Stimulated activated naive CD8-positive, alpha-beta T cell treated with anti-CD3 and anti-CD28 coated beads, Interleukin-15, Interleukin-2, amounts not matched to agents 100 ng/mL and 50 ng/mL, for 24 hours (primary cell): Measurements from ENCODE around the gene POLR3GL.

ENCODE experiments used
- H3K27ac Mint-ChIP-seq: one replicate; pipeline ENCODE4 v1.8.0; 2021; ENCODE audit warnings: mild to moderate bottlenecking, mixed read lengths
- H3K27me3 Mint-ChIP-seq: one replicate; pipeline ENCODE4 v1.8.0; 2021; ENCODE audit warnings: mixed read lengths
- H3K36me3 Mint-ChIP-seq: one replicate; pipeline ENCODE4 v1.8.0; 2021; ENCODE audit warnings: low read depth, mixed read lengths
- H3K4me1 Mint-ChIP-seq: one replicate; pipeline ENCODE4 v1.8.0; 2021; ENCODE audit warnings: low read depth, mixed read lengths
- H3K4me3 Mint-ChIP-seq: one replicate; pipeline ENCODE4 v1.8.0; 2021; ENCODE audit warnings: mild to moderate bottlenecking, mixed read lengths
- H3K9me3 Mint-ChIP-seq: one replicate; pipeline ENCODE4 v1.8.0; 2021; ENCODE audit warnings: mixed read lengths

Gene POLR3GL

GRCh38 chr1:145937436-145937835 lies 27.1 kb upstream of the POLR3GL start:
- Mint-ChIP-seq H3K4me1 (peaks cover 15% of the 10 kb centered on the region), H3K36me3 (peaks cover 47% of the 10 kb centered on the region), H3K27me3 (no peaks in the 10 kb centered on the region), H3K4me3 (no peak overlapping the region), H3K9me3 (no peaks in the 10 kb centered on the region), H3K27ac (no peak overlapping the region)

DNA sequence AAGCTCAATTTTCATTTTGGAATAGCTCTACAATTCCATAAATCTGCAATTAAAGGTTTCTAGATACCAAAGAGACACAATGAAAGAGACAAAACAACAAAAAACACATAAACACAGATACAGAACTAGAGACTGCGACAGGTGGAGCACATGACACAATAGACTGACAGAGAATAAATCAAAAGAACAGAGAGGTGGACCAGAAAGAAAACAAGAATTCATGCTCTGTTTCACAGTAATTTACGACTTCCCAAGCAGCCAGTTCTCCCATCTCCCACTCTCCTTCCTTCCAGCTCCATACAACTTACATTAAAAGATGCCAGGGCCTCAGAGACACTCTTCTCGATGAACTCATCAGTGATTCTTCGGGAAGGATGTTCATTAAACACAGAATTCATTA lies 22.1 kb upstream of the POLR3GL start:
- H3K9me3 Mint-ChIP-seq, result no peaks in the 10 kb centered on the region
- peaks cover 46% of the 10 kb centered on the region for H3K36me3 Mint-ChIP-seq
- no peak overlapping the region for H3K4me3 Mint-ChIP-seq
- H3K27me3 Mint-ChIP-seq, result no peaks in the 10 kb centered on the region
- no peak overlapping the region for H3K27ac Mint-ChIP-seq
- no peaks in the 10 kb centered on the region for H3K4me1 Mint-ChIP-seq

- no peak overlapping the region for H3K27ac Mint-ChIP-seq
Measured at GRCh38 chr1:145942871-145943270, 21.6 kb upstream of the POLR3GL start.

GRCh38 chr1:145944532-145944931 lies 20.0 kb upstream of the POLR3GL start:
- no peak overlapping the region for H3K4me3 Mint-ChIP-seq
- H3K4me1 Mint-ChIP-seq, result peaks cover 5% of the 10 kb centered on the region
- H3K27ac Mint-ChIP-seq, result peak overlapping the region; percentile 45
- no peaks in the 10 kb centered on the region for H3K27me3 Mint-ChIP-seq
- H3K36me3 Mint-ChIP-seq, result peaks cover 46% of the 10 kb centered on the region
- no peaks in the 10 kb centered on the region for H3K9me3 Mint-ChIP-seq

More at GRCh38 chr1:145942871-145943270, 21.6 kb upstream of the POLR3GL start:
- Mint-ChIP-seq H3K36me3 (peaks cover 42% of the 10 kb centered on the region), H3K4me3 (no peak overlapping the region), H3K27me3 (no peaks in the 10 kb centered on the region), H3K9me3 (no peaks in the 10 kb centered on the region), H3K4me1 (no peaks in the 10 kb centered on the region)

- no peaks in the 10 kb centered on the region for H3K27me3 Mint-ChIP-seq
- no peak overlapping the region for H3K27ac Mint-ChIP-seq
- peaks cover 20% of the 10 kb centered on the region for H3K4me1 Mint-ChIP-seq
- no peaks in the 10 kb centered on the region for H3K9me3 Mint-ChIP-seq
- H3K4me3 Mint-ChIP-seq, result no peak overlapping the region
- H3K36me3 Mint-ChIP-seq, result peaks cover 48% of the 10 kb centered on the region
Measured at GRCh38 chr1:145946477-145946986, 18.0 kb upstream of the POLR3GL start.

- peaks cover 49% of the 10 kb centered on the region for H3K36me3 Mint-ChIP-seq
- no peaks in the 10 kb centered on the region for H3K27me3 Mint-ChIP-seq
- no peaks in the 10 kb centered on the region for H3K9me3 Mint-ChIP-seq
- H3K4me1 Mint-ChIP-seq, result peaks cover 29% of the 10 kb centered on the region
- no peak overlapping the region for H3K27ac Mint-ChIP-seq
- H3K4me3 Mint-ChIP-seq, result no peak overlapping the region
Measured at GRCh38 chr1:145947551-145947950, 16.9 kb upstream of the POLR3GL start.

GRCh38 chr1:145949219-145949618 lies 15.3 kb upstream of the POLR3GL start:
- H3K27ac Mint-ChIP-seq, result no peak overlapping the region
- no peak overlapping the region for H3K4me3 Mint-ChIP-seq
- H3K36me3 Mint-ChIP-seq, result peaks cover 38% of the 10 kb centered on the region
- H3K9me3 Mint-ChIP-seq, result no peaks in the 10 kb centered on the region
- H3K4me1 Mint-ChIP-seq, result peaks cover 34% of the 10 kb centered on the region
- H3K27me3 Mint-ChIP-seq, result no peaks in the 10 kb centered on the region

GRCh38 chr1:145951526-145951925 lies 13.0 kb upstream of the POLR3GL start:
- Mint-ChIP-seq H3K27ac (no peak overlapping the region), H3K27me3 (no peaks in the 10 kb centered on the region), H3K4me3 (no peak overlapping the region), H3K4me1 (peaks cover 57% of the 10 kb centered on the region), H3K9me3 (no peaks in the 10 kb centered on the region), H3K36me3 (peaks cover 35% of the 10 kb centered on the region)

GRCh38 chr1:145952903-145953302 lies 11.6 kb upstream of the POLR3GL start:
- Mint-ChIP-seq H3K9me3 (no peaks in the 10 kb centered on the region), H3K27me3 (no peaks in the 10 kb centered on the region), H3K27ac (no peak overlapping the region), H3K4me1 (peaks cover 61% of the 10 kb centered on the region), H3K4me3 (no peak overlapping the region), H3K36me3 (peaks cover 26% of the 10 kb centered on the region)

DNA sequence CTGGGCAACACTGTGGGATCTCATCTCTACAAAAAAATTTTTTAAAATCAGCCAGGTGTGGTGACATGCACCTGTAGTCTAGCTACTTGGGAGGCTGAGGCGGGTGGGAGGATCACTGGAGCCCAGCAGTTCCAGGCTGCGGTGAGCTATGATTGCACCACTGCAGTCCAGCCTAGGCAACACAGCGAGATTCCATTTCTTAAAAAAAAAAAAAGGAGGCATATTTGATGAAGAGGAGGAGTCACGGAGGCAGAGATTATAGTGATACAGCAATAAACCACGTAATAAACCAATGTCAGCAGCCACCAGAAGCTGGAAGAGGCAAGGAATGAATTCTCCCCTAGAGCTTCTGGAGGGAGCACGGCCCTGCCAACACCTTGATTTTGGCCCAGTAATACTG lies 10.6 kb upstream of the POLR3GL start:
- Mint-ChIP-seq H3K36me3 (peaks cover 26% of the 10 kb centered on the region), H3K27me3 (no peaks in the 10 kb centered on the region), H3K4me1 (peaks cover 70% of the 10 kb centered on the region), H3K4me3 (no peak overlapping the region), H3K9me3 (no peaks in the 10 kb centered on the region), H3K27ac (no peak overlapping the region)

DNA sequence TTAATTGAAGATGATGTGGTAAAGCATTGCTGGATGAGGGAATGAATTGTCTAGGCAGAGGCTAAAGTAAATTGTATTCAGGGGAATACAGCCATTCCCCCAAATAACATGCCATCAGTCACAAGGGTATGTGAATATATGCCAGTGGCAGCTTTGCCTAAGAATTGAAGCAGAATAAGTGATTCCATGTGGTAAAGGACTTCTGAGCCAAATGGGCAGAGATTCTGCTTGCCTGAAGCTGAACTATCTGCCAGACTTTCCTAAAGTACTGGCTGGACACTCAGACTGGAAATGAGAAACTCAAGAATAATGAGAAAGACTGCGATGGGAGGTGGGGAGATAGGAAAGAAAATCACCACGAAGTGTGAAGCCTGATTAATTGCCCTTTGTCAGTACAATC lies 9.1 kb upstream of the POLR3GL start:
- H3K27ac Mint-ChIP-seq, result no peak overlapping the region
- peaks cover 74% of the 10 kb centered on the region for H3K4me1 Mint-ChIP-seq

DNA sequence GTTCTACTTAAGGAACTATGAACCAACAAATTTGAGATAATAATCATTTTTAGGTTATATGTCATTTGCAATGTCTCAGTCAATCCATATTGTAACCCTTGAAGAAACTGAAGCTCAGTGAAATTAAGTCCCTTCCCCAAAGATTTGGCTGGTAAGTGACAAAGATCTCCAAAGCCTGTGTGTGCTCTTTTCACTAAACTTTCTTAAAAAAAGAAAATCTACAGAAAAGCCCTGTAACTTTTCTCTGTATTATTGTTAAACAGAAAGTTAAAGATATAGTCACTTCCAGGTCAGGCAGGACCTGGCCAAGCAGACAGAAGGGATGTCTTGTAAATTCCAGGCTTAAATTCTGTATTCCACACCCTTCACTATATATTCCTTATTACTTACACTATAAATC lies 8.1 kb upstream of the POLR3GL start:
- H3K9me3 Mint-ChIP-seq, result no peaks in the 10 kb centered on the region
- peaks cover 70% of the 10 kb centered on the region for H3K4me1 Mint-ChIP-seq
- peaks cover 14% of the 10 kb centered on the region for H3K36me3 Mint-ChIP-seq
- H3K27ac Mint-ChIP-seq, result peak overlapping the region; percentile 77
- no peaks in the 10 kb centered on the region for H3K27me3 Mint-ChIP-seq
- peak overlapping the region; percentile 87 for H3K4me3 Mint-ChIP-seq

More for the DNA sequence above, 9.1 kb upstream of the POLR3GL start:
- H3K4me3 Mint-ChIP-seq, result peak overlapping the region; percentile 87
- peaks cover 17% of the 10 kb centered on the region for H3K36me3 Mint-ChIP-seq
- H3K9me3 Mint-ChIP-seq, result no peaks in the 10 kb centered on the region
- H3K27me3 Mint-ChIP-seq, result no peaks in the 10 kb centered on the region

GRCh38 chr1:145956781-145957442 lies 7.6 kb upstream of the POLR3GL start:
- peak overlapping the region; percentile 87 for H3K4me3 Mint-ChIP-seq
- peaks cover 64% of the 10 kb centered on the region for H3K4me1 Mint-ChIP-seq
- H3K27ac Mint-ChIP-seq, result peak overlapping the region; percentile 77
- peaks cover 8% of the 10 kb centered on the region for H3K36me3 Mint-ChIP-seq
- no peaks in the 10 kb centered on the region for H3K9me3 Mint-ChIP-seq
- H3K27me3 Mint-ChIP-seq, result no peaks in the 10 kb centered on the region

DNA sequence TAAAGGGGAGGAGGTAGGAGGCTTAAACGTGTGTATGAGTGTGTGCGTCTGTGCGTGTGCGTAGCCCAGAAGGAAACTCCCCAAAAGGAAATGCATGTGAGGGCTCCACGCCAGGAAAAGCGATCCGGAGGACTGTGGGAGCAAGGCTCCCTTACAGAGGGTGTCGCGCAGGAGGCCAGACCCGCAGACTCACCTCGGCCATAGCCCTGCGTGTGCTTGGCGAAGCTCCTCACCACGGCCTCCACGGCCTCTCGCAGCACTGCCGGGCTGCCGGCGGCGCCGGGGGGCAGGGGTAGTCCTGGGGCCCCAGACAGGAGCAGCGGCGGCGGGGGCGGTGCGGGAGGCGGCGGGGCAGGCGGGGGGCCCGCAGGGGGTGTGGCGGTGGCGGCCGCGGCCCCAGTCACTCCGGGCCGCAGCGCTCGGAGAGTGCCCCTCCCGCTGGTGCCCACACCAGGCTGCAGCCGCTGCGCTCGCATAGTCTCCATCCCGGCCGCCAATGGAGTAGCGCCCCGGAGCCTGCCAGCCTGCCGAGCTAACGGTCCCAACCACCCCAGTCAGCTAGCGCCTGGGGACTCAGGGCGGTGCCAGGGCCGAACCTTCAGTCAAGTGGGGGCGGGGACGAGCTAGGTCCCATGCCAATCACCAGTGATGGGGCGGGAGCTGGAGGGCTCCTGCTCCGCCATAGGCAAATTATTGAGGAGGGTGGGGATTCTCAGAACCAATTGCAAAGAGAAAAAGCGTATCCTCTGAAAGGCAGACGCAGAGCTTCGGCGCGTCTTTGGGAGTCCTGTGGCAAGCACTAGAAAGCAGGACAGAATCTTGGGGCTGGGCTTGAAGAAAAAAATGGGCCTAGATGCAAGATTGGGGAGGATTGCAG lies 6.8 kb upstream of the POLR3GL start, which contains the start of gene LIX1L:
Gene LIX1L (minus strand): TSS at position 575 of the 877 bp plus-strand sequence. CDS start 90 bp downstream, at position 485.
- H3K4me3 Mint-ChIP-seq, result peak within 1 kb of the TSS; percentile 87
- H3K27ac Mint-ChIP-seq, result peak within 1 kb of the TSS; percentile 82
- peaks cover 4% of the 10 kb centered on the region for H3K36me3 Mint-ChIP-seq
- no peaks in the 10 kb centered on the region for H3K27me3 Mint-ChIP-seq
- H3K9me3 Mint-ChIP-seq, result no peaks in the 10 kb centered on the region
- H3K4me1 Mint-ChIP-seq, result peaks cover 60% of the 10 kb centered on the region

GRCh38 chr1:145958734-145959133 lies 5.8 kb upstream of the POLR3GL start:
- Mint-ChIP-seq H3K27ac (no peak overlapping the region), H3K4me3 (peak overlapping the region; percentile 31), H3K4me1 (peaks cover 70% of the 10 kb centered on the region), H3K36me3 (peaks cover 4% of the 10 kb centered on the region), H3K27me3 (no peaks in the 10 kb centered on the region), H3K9me3 (no peaks in the 10 kb centered on the region)
